ENCODE results near the gene PPP1R26.
"Not testable (repeated sequence)": the region's sequence is repeated elsewhere in the genome, so short reads cannot be mapped to it uniquely, and the experiment has no call there.

The PPP1R26 gene

GRCh38 chr9:135442075-135442474 is 37.5 kb upstream of the PPP1R26 start:
- no peak for TF ChIP-seq CTCF (IDR thresholded peaks at IDR 0.05; ENCODE audit: low read depth, low read length)
- H3K4me3 ChIP-seq (ENCODE audit: low read depth, low read length) = no peak overlapping the region

GRCh38 chr9:135443797-135444425 is 35.7 kb upstream of the PPP1R26 start:
- no peak overlapping the region for H3K4me3 ChIP-seq (ENCODE audit: low read depth, low read length)
- TF ChIP-seq CTCF (IDR thresholded peaks at IDR 0.05; ENCODE audit: low read depth, low read length) = no peak

GRCh38 chr9:135447126-135447525 is 32.5 kb upstream of the PPP1R26 start:
- no peak overlapping the region for H3K4me3 ChIP-seq (ENCODE audit: low read depth, low read length)
- no peak for TF ChIP-seq CTCF (IDR thresholded peaks at IDR 0.05; ENCODE audit: low read depth, low read length)

- H3K4me3 ChIP-seq (ENCODE audit: low read depth, low read length) = no peak overlapping the region
- no peak for TF ChIP-seq CTCF (IDR thresholded peaks at IDR 0.05; ENCODE audit: low read depth, low read length)
Measured at GRCh38 chr9:135448663-135449100, 30.9 kb upstream of the PPP1R26 start.

GRCh38 chr9:135449532-135449931 is 30.1 kb upstream of the PPP1R26 start:
- not testable (repeated sequence) for H3K4me3 ChIP-seq (ENCODE audit: low read depth, low read length)

GRCh38 chr9:135450956-135451355 is 28.6 kb upstream of the PPP1R26 start:
- no peak for TF ChIP-seq CTCF (IDR thresholded peaks at IDR 0.05; ENCODE audit: low read depth, low read length)
- H3K4me3 ChIP-seq (ENCODE audit: low read depth, low read length) = no peak overlapping the region

GRCh38 chr9:135451909-135452308 is 27.7 kb upstream of the PPP1R26 start:
- not testable (repeated sequence) for H3K4me3 ChIP-seq (ENCODE audit: low read depth, low read length)

- no peak overlapping the region for H3K4me3 ChIP-seq (ENCODE audit: low read depth, low read length)
- TF ChIP-seq CTCF (IDR thresholded peaks at IDR 0.05; ENCODE audit: low read depth, low read length) = no peak
Measured at GRCh38 chr9:135454737-135455136, 24.8 kb upstream of the PPP1R26 start.
